Stimulated activated memory B cell treated with anti-CD40 and anti-IgM and Interleukin-4, amounts not matched to agents 10 μg/mL and 1 μg/mL and 100 μg/mL, for 72 hours (primary cell): ENCODE results near the gene CHST3.

Experiments
- ATAC-seq: fragments of 150-1000 bp; cut with Tn5 transposase; 2 replicates; pipeline ENCODE4 v1.10.0; 2021
- H3K27ac Mint-ChIP-seq: one replicate; pipeline ENCODE4 v1.8.0; 2022; ENCODE audit warnings: mild to moderate bottlenecking, mixed read lengths
- H3K27me3 Mint-ChIP-seq: one replicate; pipeline ENCODE4 v1.8.0; 2022; ENCODE audit warnings: mixed read lengths
- H3K36me3 Mint-ChIP-seq: one replicate; pipeline ENCODE4 v1.8.0; 2022; ENCODE audit warnings: mixed read lengths
- H3K4me1 Mint-ChIP-seq: one replicate; pipeline ENCODE4 v1.8.0; 2022; ENCODE audit warnings: mixed read lengths
- H3K4me3 Mint-ChIP-seq: one replicate; pipeline ENCODE4 v1.8.0; 2022; ENCODE audit warnings: mild to moderate bottlenecking, moderate library complexity, mixed read lengths
- H3K9me3 Mint-ChIP-seq: one replicate; pipeline ENCODE4 v1.8.0; 2022; ENCODE audit warnings: mixed read lengths

CHST3 gene

GRCh38 chr10:72050873-72051272 lies 86.7 kb downstream of the CHST3 start:
- Mint-ChIP-seq H3K27me3 (no peaks in the 10 kb centered on the region), H3K9me3 (peaks cover 3% of the 10 kb centered on the region), H3K4me1 (peaks cover 43% of the 10 kb centered on the region), H3K4me3 (no peak overlapping the region), H3K27ac (no peak overlapping the region), H3K36me3 (no peaks in the 10 kb centered on the region)
- no peak for ATAC-seq

GRCh38 chr10:72053690-72054089 lies 89.5 kb downstream of the CHST3 start:
- Mint-ChIP-seq H3K27ac (peak overlapping the region; percentile 66), H3K4me1 (peaks cover 43% of the 10 kb centered on the region), H3K36me3 (no peaks in the 10 kb centered on the region), H3K4me3 (no peak overlapping the region), H3K9me3 (peaks cover 3% of the 10 kb centered on the region), H3K27me3 (no peaks in the 10 kb centered on the region)
- no peak for ATAC-seq

GRCh38 chr10:72056113-72056512 lies 91.9 kb downstream of the CHST3 start:
- no peak overlapping the region for H3K4me3 Mint-ChIP-seq
- ATAC-seq: no peak
- no peaks in the 10 kb centered on the region for H3K9me3 Mint-ChIP-seq
- no peaks in the 10 kb centered on the region for H3K36me3 Mint-ChIP-seq
- no peaks in the 10 kb centered on the region for H3K27me3 Mint-ChIP-seq
- H3K4me1 Mint-ChIP-seq: peaks cover 49% of the 10 kb centered on the region
- H3K27ac Mint-ChIP-seq: no peak overlapping the region

GRCh38 chr10:72056932-72057751 lies 92.9 kb downstream of the CHST3 start:
- Mint-ChIP-seq H3K27ac (no peak overlapping the region), H3K36me3 (no peaks in the 10 kb centered on the region), H3K9me3 (no peaks in the 10 kb centered on the region), H3K4me1 (peaks cover 59% of the 10 kb centered on the region), H3K27me3 (no peaks in the 10 kb centered on the region), H3K4me3 (no peak overlapping the region)
- ATAC-seq: no peak

GRCh38 chr10:72058347-72058898 lies 94.2 kb downstream of the CHST3 start:
- peaks cover 12% of the 10 kb centered on the region for H3K36me3 Mint-ChIP-seq
- peaks cover 51% of the 10 kb centered on the region for H3K4me1 Mint-ChIP-seq
- no peak for ATAC-seq
- no peaks in the 10 kb centered on the region for H3K27me3 Mint-ChIP-seq
- no peak overlapping the region for H3K4me3 Mint-ChIP-seq
- H3K27ac Mint-ChIP-seq: no peak overlapping the region
- no peaks in the 10 kb centered on the region for H3K9me3 Mint-ChIP-seq

GRCh38 chr10:72058989-72059842 lies 95.0 kb downstream of the CHST3 start:
- peaks cover 44% of the 10 kb centered on the region for H3K4me1 Mint-ChIP-seq
- H3K27ac Mint-ChIP-seq: peak overlapping the region; percentile 21
- H3K27me3 Mint-ChIP-seq: no peaks in the 10 kb centered on the region
- no peak for ATAC-seq
- no peak overlapping the region for H3K4me3 Mint-ChIP-seq
- H3K9me3 Mint-ChIP-seq: no peaks in the 10 kb centered on the region
- H3K36me3 Mint-ChIP-seq: peaks cover 17% of the 10 kb centered on the region

- Mint-ChIP-seq H3K9me3 (no peaks in the 10 kb centered on the region), H3K4me1 (peaks cover 37% of the 10 kb centered on the region), H3K27me3 (no peaks in the 10 kb centered on the region), H3K36me3 (peaks cover 21% of the 10 kb centered on the region), H3K4me3 (no peak overlapping the region), H3K27ac (peak overlapping the region; percentile 21)
- peak; percentile 17 for ATAC-seq
Observed at GRCh38 chr10:72059843-72060822, 95.9 kb downstream of the CHST3 start.

GRCh38 chr10:72061491-72061890 lies 97.3 kb downstream of the CHST3 start:
- Mint-ChIP-seq H3K4me1 (peaks cover 31% of the 10 kb centered on the region), H3K4me3 (no peak overlapping the region), H3K27ac (no peak overlapping the region), H3K36me3 (peaks cover 25% of the 10 kb centered on the region), H3K9me3 (no peaks in the 10 kb centered on the region), H3K27me3 (no peaks in the 10 kb centered on the region)
- no peak for ATAC-seq

- no peak for ATAC-seq
- Mint-ChIP-seq H3K36me3 (peaks cover 29% of the 10 kb centered on the region), H3K27ac (no peak overlapping the region), H3K9me3 (no peaks in the 10 kb centered on the region), H3K4me3 (no peak overlapping the region), H3K27me3 (no peaks in the 10 kb centered on the region), H3K4me1 (peaks cover 31% of the 10 kb centered on the region)
Observed at GRCh38 chr10:72061930-72062329, 97.7 kb downstream of the CHST3 start.

GRCh38 chr10:72062382-72062781 lies 98.2 kb downstream of the CHST3 start:
- Mint-ChIP-seq H3K36me3 (peaks cover 31% of the 10 kb centered on the region), H3K9me3 (no peaks in the 10 kb centered on the region), H3K27me3 (no peaks in the 10 kb centered on the region), H3K4me3 (no peak overlapping the region), H3K27ac (peak overlapping the region; percentile 62), H3K4me1 (peaks cover 31% of the 10 kb centered on the region)
- ATAC-seq: no peak
